Liver (tissue), 3 donors: ENCODE measurements around the gene LDLRAD3.

Source experiments
- ATF3 ChIP-seq: IDR thresholded peaks from 2 replicates; pipeline ENCODE4 v1.6.1; 2016; ENCODE audit warnings: antibody characterized with exemption
- JUND ChIP-seq, 2 donors: IDR thresholded peaks; 2 replicates each; pipeline ENCODE4 v1.6.1; 2016; ENCODE audit warnings: antibody characterized with exemption in 2 of 2
- NR2F2 ChIP-seq: IDR thresholded peaks from 2 replicates; pipeline ENCODE4 v1.6.1; 2016; ENCODE audit warnings: antibody characterized with exemption
- RAD21 ChIP-seq, 2 donors: IDR thresholded peaks; 2 replicates each; pipeline ENCODE4 v1.6.1; 2016; ENCODE audit warnings: antibody characterized with exemption in 2 of 2, mild to moderate bottlenecking in 2 of 2
- TAF1 ChIP-seq: conservative IDR thresholded peaks from 2 replicates; pipeline ENCODE4 v1.6.1; 2016; ENCODE audit warnings: antibody characterized with exemption, mild to moderate bottlenecking
- YY1 ChIP-seq: IDR thresholded peaks from 2 replicates; pipeline ENCODE4 v1.6.1; 2016; ENCODE audit warnings: antibody characterized with exemption, mild to moderate bottlenecking
- TF ChIP-seq, protein P1 (sequence below): fragments of 150-350 bp; IDR thresholded peaks from 2 replicates; pipeline ENCODE4 v1.5.1; 2017; ENCODE audit warnings: improper control_type of control experiment, low read depth, low read length; ENCODE audit not compliant: missing input control
- TF ChIP-seq, protein P2 (sequence below): IDR thresholded peaks from 2 replicates; pipeline ENCODE4 v1.6.1; 2016; ENCODE audit warnings: antibody characterized with exemption, mild to moderate bottlenecking
- TF ChIP-seq, protein P3 (sequence below): IDR thresholded peaks from 2 replicates; pipeline ENCODE4 v1.6.1; 2016; ENCODE audit warnings: antibody characterized with exemption
- donor health status: healthy.
- donor health status: healthy.

GRCh38 chr11:36195496-36196354 is 251.9 kb downstream of the LDLRAD3 start:
- TF ChIP-seq, protein P1, sequence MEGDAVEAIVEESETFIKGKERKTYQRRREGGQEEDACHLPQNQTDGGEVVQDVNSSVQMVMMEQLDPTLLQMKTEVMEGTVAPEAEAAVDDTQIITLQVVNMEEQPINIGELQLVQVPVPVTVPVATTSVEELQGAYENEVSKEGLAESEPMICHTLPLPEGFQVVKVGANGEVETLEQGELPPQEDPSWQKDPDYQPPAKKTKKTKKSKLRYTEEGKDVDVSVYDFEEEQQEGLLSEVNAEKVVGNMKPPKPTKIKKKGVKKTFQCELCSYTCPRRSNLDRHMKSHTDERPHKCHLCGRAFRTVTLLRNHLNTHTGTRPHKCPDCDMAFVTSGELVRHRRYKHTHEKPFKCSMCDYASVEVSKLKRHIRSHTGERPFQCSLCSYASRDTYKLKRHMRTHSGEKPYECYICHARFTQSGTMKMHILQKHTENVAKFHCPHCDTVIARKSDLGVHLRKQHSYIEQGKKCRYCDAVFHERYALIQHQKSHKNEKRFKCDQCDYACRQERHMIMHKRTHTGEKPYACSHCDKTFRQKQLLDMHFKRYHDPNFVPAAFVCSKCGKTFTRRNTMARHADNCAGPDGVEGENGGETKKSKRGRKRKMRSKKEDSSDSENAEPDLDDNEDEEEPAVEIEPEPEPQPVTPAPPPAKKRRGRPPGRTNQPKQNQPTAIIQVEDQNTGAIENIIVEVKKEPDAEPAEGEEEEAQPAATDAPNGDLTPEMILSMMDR = no peak
- TF ChIP-seq JUND (IDR thresholded peaks at IDR 0.05) (no peak), RAD21 (IDR thresholded peaks at IDR 0.05) (no peak), YY1 (no peak), TAF1 (no peak), ATF3 (no peak), NR2F2 (no peak)
- TF ChIP-seq, protein P2, sequence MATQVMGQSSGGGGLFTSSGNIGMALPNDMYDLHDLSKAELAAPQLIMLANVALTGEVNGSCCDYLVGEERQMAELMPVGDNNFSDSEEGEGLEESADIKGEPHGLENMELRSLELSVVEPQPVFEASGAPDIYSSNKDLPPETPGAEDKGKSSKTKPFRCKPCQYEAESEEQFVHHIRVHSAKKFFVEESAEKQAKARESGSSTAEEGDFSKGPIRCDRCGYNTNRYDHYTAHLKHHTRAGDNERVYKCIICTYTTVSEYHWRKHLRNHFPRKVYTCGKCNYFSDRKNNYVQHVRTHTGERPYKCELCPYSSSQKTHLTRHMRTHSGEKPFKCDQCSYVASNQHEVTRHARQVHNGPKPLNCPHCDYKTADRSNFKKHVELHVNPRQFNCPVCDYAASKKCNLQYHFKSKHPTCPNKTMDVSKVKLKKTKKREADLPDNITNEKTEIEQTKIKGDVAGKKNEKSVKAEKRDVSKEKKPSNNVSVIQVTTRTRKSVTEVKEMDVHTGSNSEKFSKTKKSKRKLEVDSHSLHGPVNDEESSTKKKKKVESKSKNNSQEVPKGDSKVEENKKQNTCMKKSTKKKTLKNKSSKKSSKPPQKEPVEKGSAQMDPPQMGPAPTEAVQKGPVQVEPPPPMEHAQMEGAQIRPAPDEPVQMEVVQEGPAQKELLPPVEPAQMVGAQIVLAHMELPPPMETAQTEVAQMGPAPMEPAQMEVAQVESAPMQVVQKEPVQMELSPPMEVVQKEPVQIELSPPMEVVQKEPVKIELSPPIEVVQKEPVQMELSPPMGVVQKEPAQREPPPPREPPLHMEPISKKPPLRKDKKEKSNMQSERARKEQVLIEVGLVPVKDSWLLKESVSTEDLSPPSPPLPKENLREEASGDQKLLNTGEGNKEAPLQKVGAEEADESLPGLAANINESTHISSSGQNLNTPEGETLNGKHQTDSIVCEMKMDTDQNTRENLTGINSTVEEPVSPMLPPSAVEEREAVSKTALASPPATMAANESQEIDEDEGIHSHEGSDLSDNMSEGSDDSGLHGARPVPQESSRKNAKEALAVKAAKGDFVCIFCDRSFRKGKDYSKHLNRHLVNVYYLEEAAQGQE = no peak
- TF ChIP-seq, protein P3, sequence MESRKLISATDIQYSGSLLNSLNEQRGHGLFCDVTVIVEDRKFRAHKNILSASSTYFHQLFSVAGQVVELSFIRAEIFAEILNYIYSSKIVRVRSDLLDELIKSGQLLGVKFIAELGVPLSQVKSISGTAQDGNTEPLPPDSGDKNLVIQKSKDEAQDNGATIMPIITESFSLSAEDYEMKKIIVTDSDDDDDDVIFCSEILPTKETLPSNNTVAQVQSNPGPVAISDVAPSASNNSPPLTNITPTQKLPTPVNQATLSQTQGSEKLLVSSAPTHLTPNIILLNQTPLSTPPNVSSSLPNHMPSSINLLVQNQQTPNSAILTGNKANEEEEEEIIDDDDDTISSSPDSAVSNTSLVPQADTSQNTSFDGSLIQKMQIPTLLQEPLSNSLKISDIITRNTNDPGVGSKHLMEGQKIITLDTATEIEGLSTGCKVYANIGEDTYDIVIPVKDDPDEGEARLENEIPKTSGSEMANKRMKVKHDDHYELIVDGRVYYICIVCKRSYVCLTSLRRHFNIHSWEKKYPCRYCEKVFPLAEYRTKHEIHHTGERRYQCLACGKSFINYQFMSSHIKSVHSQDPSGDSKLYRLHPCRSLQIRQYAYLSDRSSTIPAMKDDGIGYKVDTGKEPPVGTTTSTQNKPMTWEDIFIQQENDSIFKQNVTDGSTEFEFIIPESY = no peak
